Erythroblast (primary cell): Measurements from ENCODE around the gene OR51B2.
A peak's percentile ranks its signal among the peaks of the same experiment; 100 is the strongest.
"Not testable (repeated sequence)": the region's sequence is repeated elsewhere in the genome, so short reads cannot be mapped to it uniquely, and the experiment has no call there.

ENCODE experiments used
- DNase-seq, 2 experiments: peaks; one replicate each; lab custom pipeline; 2025; lab: John Stamatoyannopoulos, UW
- GATA1 ChIP-seq: IDR thresholded peaks from 2 replicates; pipeline ENCODE4 v1.6.1; 2011; ENCODE audit warnings: low read depth, mild to moderate bottlenecking, control low read depth, low read length, moderate library complexity
- POLR2A ChIP-seq: IDR thresholded peaks from 2 replicates; pipeline ENCODE4 v1.6.1; 2011; ENCODE audit warnings: mild to moderate bottlenecking, low read length

Gene OR51B2, protein sequence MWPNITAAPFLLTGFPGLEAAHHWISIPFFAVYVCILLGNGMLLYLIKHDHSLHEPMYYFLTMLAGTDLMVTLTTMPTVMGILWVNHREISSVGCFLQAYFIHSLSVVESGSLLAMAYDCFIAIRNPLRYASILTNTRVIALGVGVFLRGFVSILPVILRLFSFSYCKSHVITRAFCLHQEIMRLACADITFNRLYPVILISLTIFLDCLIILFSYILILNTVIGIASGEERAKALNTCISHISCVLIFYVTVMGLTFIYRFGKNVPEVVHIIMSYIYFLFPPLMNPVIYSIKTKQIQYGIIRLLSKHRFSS

DNA sequence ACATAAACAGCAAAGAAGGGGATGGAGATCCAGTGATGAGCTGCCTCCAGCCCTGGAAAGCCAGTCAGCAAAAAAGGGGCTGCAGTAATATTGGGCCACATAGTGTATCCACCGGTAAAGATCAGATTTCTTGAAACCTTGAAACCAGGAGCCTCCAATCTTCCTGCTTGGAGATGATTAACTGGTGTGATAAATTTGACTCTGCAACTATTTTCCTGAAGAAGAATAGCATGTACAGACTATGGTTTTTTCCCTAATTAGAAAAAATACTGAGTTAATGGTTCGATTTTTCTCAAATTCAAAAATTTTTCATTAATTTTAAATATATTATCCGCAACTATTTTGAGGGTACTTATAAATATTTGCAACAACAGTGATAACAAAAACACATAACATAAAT is at the start of gene OR51B2:
Gene OR51B2 (minus strand): TSS at position 101 of the 400 bp plus-strand sequence. CDS start 0 bp downstream, at position 101.
- no peak for DNase-seq
- no peak for TF ChIP-seq POLR2A
- no peak for TF ChIP-seq GATA1

DNA sequence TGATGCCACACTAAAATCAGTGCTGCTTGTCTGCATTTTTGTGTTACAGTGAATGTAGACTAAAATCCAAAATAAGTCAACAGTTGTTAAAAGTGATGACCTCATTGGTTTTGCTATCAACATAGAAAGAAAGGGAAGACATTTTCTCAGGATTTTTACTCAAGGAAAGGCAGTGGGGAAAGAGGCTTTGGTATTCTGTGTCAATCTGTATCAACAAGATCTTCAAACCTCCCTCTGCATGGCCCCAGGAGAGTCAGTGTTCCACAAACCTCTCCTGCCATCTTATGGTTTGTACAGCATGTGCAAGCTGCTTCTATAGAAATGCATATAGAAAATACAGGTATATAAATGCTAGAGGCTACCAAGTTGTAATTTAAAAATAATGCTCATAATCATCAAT is 45.7 kb upstream of the OR51B2 start:
- peak; percentile 86 to 91 for DNase-seq
- TF ChIP-seq POLR2A = no peak
- no peak for TF ChIP-seq GATA1

DNA sequence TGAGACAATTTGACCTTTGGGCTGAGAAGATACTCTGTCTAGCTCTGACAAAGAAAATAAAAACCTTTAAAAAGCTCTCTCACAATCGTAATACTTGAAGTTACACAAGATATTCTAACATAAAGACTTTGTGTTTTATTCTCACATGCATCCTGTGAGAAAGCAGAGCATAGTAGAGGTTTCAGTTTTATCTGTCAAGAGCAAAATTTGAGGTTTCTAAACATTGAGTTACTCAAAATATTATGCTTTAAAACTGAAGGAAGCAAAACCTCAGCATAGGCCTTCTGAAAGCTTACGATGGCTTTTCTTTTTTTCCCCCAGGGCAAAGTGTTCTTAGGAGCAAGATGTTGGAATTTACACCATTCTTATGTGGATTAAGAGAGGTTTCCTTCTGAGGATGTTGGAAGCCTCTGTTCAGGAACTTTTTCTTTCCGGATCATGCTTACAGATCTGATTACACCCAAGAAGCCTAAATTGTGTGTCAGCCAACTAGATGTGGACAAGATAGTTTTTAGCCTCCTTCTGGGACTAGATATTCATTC is 44.5 kb upstream of the OR51B2 start:
- TF ChIP-seq POLR2A (no peak), GATA1 (no peak)

DNA sequence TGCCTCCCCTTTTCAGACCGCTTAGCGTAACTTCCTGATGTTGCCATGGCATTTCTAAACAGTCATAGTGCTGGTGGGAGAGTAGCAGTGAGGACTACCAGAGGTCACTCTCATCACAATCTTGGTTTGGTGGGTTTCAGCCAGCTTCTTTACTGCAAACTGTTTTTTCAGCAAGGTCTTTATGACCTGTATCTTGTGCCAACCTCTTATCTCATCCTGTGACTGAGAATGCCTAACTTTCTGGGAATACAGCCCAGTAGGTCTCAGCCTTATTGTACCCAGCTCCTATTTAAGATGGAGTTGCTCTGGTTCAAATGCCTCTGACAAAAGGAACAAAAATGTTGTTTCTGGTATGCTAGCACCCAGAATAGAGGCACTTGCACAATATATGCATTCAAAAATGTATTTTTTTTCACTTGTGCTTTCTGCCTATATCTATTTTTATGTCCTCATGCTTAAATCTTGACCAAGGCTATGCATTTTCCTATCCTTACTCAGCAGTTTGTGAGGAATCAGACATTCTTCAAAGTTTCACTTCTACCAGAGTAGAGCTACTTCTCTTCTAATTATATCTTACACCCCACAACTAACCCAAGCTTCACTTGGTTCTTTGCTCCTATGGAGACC is 43.5 kb upstream of the OR51B2 start:
- TF ChIP-seq GATA1 (no peak), POLR2A (no peak)
- no peak for DNase-seq

More for the DNA sequence above, 44.5 kb upstream of the OR51B2 start:
- DNase-seq = no peak

DNA sequence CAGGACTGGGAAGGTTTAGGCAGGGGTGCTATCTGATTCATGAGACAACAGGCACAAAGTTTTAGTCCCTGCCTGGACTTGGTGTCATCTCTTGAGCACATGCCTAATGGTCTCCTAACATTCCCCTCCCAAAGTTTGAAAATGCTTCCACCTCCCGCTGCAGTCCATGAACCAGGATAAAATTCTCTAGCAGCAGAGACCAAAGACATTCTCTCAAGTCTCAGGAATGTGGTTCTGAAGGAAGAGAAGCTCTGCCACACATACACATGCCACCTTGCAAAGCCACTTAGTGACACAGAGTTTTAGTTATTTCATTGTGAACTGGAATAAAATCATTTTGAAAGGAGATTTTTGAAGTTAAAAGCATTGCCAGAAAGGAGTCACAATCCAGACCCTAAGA is 42.8 kb upstream of the OR51B2 start:
- TF ChIP-seq POLR2A (no peak), GATA1 (no peak)

DNA sequence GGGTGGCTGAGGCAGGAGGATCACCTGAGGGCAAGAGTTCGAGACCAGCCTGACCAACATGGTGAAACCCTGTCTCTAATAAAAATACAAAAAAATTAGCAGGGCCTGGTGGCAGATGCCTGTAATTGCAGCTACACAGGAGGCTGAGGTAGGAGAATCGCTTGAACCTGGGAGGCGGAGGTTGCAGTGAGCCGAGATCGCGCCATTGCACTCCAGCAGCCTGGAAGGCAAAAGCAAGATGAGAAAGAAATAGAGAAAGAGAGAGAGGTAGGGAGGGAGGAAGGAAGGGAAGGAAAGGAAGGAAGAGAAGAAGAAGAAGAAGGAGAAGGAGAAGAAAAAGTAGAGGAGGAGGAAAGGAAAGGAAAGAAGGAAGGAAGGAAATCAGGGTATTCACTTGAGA is 42.3 kb upstream of the OR51B2 start:
- not testable (repeated sequence) for DNase-seq

More for the DNA sequence above, 42.8 kb upstream of the OR51B2 start:
- DNase-seq = no peak

DNA sequence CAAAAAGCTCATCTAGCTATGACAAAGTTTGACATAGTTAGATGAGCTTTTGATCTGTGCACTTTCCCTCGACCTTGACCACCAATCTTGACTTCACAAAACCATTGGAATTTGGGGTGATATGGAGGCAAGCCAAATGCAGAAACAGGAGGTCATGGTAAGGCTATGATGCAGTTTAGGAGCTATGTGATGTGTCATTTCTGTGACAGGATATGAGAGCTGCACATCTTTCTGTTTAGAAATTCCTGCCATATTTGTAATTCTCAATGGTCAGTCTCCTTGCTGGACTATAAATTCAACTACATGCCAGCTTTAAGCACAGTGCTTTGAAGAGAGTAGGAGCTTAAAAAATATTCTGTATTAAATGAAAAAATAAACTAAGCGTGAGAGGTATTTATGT is 40.1 kb upstream of the OR51B2 start:
- no peak for TF ChIP-seq POLR2A
- TF ChIP-seq GATA1 = no peak
- DNase-seq = no peak

DNA sequence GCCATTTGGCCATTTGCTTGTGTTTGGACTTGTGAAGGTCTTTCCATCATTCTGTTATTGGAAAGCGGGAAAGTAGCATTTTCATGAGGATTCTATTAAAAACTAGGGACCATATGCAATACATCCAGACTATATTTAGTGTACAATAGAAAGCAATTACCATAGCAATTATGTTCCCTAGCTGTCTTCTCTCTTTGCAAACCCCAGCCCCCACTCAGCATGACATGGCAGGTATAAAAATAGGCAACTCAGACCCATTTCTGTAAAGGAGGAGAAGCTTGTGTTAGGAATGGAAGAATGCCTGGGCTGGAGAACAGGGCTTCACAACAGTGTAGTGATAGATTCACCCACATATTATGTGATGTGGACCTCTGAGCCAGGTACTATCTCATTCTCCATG is 39.6 kb upstream of the OR51B2 start:
- no peak for DNase-seq
- TF ChIP-seq POLR2A (no peak), GATA1 (no peak)

DNA sequence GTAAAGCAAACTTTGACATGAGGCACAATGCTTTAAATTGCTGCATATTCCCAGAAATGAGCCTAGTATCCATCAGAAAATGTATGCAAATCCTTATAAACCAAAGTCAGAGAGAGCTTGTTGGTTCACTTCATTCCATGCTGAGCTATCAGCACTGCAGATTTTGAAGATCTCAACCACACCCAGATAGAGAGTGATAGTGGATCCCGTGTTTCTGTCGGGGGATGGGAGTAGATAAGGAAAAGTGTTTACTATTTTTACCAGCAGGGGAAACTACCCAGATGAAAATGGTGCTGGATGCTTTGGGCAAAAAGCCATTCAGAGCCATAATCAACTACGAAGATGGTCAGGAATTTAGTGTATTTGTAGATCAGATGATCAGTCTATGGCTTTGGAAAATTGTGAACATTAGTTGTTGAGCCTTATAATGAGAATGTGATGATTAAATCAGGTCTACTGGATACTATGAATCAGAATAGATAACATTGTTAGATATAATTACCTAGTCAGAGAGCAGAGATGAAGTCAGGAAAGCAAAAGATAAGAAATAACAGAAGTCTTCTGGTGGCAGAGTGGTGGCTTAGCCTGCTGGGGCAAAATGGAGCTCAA is 38.0 kb upstream of the OR51B2 start:
- no peak for DNase-seq
- no peak for TF ChIP-seq POLR2A
- TF ChIP-seq GATA1 = no peak

DNA sequence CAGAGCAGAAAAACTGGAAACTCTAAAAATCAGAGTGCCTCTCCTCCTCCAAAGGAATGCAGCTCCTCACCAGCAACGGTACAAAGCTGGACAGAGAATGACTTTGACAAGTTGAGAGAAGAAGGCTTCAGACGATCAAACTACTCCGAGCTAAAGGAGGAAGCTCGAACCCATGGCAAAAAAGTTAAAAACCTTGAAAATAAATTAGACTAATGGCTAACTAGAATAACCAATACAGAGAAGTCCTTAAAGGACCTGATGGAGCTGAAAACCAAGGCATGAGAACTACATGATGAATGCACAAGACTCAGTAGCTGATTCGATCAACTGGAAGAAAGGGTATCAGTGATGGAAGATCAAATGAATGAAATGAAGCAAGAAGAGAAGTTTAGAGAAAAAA is 31.9 kb upstream of the OR51B2 start:
- DNase-seq = not testable (repeated sequence)

DNA sequence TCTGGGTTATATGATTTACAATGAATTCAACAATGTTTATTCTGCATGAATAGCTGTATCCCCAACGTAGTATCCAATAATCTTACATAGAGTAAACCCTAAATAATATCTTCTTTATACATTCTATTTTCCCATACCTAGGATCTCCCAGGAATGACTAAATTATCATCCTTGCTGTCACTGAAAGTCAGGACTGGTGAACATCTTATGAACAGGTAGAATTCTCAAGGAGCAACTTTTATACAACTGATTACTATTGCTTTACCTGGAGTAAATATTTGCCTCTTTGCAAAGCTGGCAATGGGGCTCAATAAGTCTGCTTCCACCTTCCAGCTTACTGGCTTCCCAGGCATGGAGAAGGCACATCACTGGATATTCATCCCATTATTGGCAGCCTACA is 27.1 kb upstream of the OR51B2 start, which contains the start of gene OR51B6:
Gene OR51B6 (plus strand): TSS at position 301 of the 400 bp plus-strand sequence. CDS start 0 bp downstream, at position 301.
- TF ChIP-seq POLR2A (no peak), GATA1 (no peak)
- DNase-seq = no peak

DNA sequence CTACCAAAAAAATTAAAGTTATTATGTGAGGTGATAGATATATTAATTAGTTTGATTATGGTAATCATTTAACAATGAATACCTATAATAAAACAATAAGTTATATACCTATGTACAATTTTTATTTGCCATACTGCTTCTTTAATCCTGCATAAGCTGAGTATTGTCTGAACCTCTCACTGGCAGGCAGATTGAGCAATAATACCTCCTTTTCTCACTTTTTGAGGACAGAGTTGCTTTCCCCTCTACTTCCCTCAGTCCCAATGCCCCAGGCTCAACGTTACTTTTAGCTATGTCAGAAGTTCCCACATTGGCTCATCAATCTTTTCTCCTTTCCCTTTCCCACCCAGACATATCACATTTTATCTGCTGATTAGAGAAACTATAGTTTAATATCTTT is 25.5 kb upstream of the OR51B2 start:
- DNase-seq = no peak
- TF ChIP-seq GATA1 = no peak
- no peak for TF ChIP-seq POLR2A

DNA sequence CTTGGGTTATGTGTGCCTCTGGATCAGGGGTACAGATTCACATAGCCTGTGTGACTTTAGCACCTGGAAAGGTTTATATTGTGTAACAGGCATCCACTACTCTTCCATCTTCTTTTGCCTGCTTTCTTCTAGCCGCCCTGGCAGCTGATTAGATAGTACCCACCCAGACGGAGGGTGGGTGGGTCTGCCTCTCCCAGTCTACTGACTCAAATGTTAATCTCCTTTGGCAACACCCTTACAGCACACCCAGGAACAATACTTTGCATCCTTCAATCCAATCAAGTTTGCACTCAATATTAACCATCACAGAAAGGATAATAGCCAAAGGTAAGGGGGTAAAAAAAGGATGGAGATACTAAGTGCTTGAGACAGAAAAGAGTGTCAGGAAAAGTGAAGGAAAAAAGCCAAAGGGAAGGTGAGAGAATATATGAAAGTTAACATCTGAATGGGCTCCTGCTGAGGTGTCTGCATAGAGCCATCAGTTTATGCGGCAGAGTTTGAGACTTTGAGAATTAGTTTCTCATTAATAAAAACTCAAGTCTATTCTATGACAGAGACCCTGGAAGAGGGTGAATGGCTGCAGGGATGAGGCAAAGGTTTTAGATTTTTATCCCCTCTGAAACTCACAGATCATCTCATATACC is 24.6 kb upstream of the OR51B2 start:
- no peak for TF ChIP-seq POLR2A
- no peak for TF ChIP-seq GATA1
- peak; percentile 73 to 82 for DNase-seq

DNA sequence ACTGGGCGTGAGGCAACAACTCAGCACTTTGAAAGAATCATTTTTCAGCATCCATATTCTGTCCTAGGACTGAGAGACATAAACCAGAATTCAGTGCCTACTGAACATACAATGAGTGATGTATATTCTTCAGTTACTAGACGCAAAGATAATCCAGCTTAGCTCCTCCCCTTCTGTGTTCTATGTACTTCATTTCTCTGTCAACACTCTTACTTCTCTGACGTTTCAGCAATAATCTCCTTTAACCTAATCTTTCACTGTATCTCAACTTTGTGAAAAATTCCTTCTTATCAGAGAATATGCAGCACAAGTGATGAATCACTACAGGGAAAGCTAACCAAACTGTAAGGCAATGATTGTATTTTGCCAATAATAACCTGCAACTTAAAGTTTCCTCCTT is 21.7 kb upstream of the OR51B2 start:
- TF ChIP-seq GATA1 (no peak), POLR2A (no peak)
- DNase-seq = no peak
